GM12892 (cell line): ENCODE measurements around the gene LDB3.

Source experiments
- POLR2A ChIP-seq: IDR thresholded peaks from 2 replicates; pipeline ENCODE4 v1.6.1; 2011; ENCODE audit warnings: low read depth, low read length, control low read depth
- POLR2AphosphoS5 ChIP-seq: IDR thresholded peaks from 2 replicates; pipeline ENCODE4 v1.6.1; 2011; ENCODE audit warnings: low read depth, low read length, control low read depth
- TAF1 ChIP-seq: IDR thresholded peaks from 2 replicates; pipeline ENCODE4 v1.6.1; 2011; ENCODE audit warnings: low read depth, mild to moderate bottlenecking, control low read depth, low read length, borderline replicate concordance

GRCh38 chr10:86691333-86692022 is 23.2 kb downstream of the LDB3 start:
- TF ChIP-seq POLR2A (no peak), POLR2AphosphoS5 (no peak), TAF1 (no peak)
